Activated CD8-positive, alpha-beta memory T cell treated with anti-CD3 and anti-CD28 coated beads for 36 hours (primary cell): ENCODE data around the gene ITGB1BP1. TPM values are rescaled to one million over a fixed set of nuclear protein-coding genes. Genes with fewer than 3 reads are reported as not detected.
"Not testable (repeated sequence)": the region's sequence is repeated elsewhere in the genome, so short reads cannot be mapped to it uniquely, and the experiment has no call there.

Experiments used
- CTCF ChIA-PET: fragments of 350-600 bp; sonication (Branson Sonifier 250); formaldehyde crosslinking; loops from one replicate; lab custom pipeline; 2021; ENCODE audit warnings: antibody characterized with exemption; lab: Charles Lee
- POLR2A ChIA-PET: fragments of 350-600 bp; sonication (Branson Sonifier 250); formaldehyde crosslinking; loops from one replicate; lab custom pipeline; 2021; ENCODE audit warnings: antibody characterized with exemption; lab: Charles Lee
- total RNA-seq, 2 experiments: library from RNA; stranded (reverse); gene quantifications; one replicate each; pipeline ENCODE4 v1.2.3, GENCODE V29; 2021

The ITGB1BP1 gene
- total RNA-seq, 2 experiments from 2014 or later: 176 to 196 TPM

DNA sequence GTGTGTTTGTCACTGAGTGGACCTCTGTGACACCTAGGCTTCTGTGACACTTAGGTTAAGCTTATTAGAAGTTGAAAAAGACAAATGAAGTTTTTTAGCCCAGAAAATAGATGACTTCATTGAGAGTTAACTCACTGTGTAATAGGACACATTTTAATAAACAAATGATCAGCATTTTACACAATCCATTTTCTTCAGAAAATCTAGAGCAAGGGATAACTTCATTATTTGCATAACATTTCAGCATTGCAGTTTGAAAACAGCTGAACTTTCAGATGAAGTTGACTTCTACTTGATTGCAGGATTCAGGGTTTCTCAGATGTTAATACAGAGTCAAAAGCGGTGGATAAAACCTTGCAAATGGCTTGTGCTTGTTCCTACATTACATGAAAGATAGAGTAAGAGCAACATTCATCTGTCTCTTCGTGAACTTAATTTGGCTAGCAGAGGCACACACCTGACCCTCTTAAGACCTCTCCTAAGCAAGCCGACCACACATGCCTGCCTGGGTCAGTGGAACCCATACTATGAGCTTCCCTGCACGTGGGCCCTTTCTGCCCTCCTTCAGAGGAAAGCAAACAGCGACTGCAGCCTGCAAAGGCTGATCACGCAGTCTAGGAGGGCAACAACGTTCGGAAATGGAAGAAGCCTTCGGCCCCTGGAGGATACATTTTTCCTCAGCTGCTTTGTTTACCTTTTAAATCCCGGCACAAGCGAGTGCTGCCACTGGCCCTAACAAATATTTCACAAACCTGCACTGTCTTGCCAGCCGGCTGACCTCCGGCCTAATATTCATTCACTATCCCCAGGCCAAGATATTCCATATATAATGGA, 16.6 kb downstream of the ITGB1BP1 start:
- POLR2A ChIA-PET: no interaction called here
- CTCF ChIA-PET: interaction anchor here (1.2 kb wide), 1 partner anchor 267 kb away, joined by 3 read pairs; no protein-coding TSS in a partner anchor

DNA sequence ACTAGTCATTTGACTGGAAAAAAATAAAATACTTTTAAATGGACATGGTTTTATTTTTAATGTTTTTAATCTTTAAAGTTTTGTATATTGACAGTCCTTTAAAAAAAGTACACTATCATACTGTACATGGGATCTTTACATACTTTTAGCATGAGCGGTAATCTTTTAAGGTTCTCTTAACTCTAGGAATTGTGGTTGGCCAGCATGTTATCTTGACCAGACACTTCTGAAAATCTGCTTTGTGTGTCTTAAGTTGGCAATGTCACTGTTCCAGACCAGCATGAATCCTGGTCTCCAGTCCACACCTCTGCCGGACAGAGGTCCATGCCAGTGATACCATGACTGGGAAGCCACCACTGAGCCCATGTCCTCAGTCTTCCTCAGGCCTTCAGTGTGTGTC, 17.7 kb downstream of the ITGB1BP1 start:
- ChIA-PET CTCF (no interaction called here), POLR2A (no interaction called here)

DNA sequence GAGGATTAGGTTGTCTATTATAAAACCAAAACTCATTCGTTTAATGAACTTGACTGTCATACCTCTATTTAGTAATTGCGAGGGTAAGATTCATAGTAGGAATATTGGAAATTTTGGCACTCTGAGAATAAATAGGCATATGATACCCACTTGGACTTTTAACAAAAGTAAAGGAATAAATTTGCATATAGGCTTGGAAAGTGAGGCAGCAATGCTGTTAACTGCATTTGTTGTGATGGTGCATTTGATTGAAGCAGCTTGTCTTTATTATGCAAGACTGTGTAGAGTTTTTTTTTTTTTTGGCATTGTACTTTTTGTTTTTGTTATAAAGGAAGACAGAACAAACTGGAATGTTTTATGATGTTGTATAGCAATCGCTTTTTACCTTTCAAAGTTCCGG, 18.9 kb downstream of the ITGB1BP1 start:
- POLR2A ChIA-PET: no interaction called here
- CTCF ChIA-PET: no interaction called here

GRCh38 chr2:9403924-9404323, 19.4 kb downstream of the ITGB1BP1 start:
- ChIA-PET CTCF (no interaction called here), POLR2A (no interaction called here)

- ChIA-PET POLR2A (no interaction called here), CTCF (no interaction called here)
Observed at GRCh38 chr2:9401646-9402371, 21.5 kb downstream of the ITGB1BP1 start.

DNA sequence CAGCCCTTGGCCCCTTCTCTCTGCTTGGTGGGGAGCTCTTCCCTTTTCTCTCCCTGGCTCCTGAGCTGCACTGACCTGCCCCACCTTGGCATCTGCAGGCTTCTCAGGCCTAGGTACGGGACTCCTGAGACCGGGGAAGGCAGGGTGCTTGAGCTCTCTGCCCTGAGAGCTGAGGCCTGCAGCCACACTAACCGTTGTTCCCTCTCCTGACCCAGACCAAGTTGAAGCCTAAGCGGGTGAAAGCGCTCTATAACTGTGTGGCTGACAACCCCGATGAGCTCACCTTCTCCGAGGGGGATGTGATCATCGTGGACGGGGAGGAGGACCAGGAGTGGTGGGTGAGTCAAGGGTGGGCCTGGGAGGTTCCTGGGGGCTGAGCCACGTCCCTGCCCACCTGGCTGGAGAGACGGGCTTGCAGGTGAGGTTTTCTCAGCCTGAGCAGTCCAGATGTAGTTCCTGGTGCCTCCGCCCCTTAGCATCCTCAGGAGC, 22.2 kb downstream of the ITGB1BP1 start:
- CTCF ChIA-PET: no interaction called here
- POLR2A ChIA-PET: interaction anchor here (0.5 kb wide), 1 partner anchor 51 kb away, joined by 3 read pairs; no protein-coding TSS in a partner anchor

- ChIA-PET POLR2A (interaction anchor here (0.5 kb wide), 1 partner anchor 51 kb away, joined by 3 read pairs; no protein-coding TSS in a partner anchor), CTCF (no interaction called here)
Observed at GRCh38 chr2:9400268-9401058, 22.9 kb downstream of the ITGB1BP1 start.

GRCh38 chr2:9398881-9399780, 24.2 kb downstream of the ITGB1BP1 start:
- CTCF ChIA-PET: no interaction called here
- POLR2A ChIA-PET: no interaction called here

DNA sequence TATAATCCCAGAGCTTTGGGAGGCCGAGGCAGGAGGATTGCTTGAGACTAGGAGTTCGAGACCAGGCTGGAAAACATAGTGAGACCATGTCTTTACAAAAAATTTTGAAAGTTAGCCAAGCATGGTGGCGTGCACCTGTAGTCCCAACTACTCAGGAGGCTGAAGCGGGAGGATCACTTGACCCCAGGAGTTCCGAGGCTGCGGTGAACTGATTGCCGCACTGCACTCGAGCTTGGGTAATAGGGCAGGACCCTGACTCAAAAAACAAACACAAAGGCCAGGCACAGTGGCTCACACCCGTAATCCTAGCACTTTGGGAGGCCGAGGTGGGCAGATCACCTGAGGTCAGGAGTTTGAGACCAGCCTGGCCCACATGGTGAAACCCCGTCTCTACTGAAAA, 25.1 kb downstream of the ITGB1BP1 start:
- POLR2A ChIA-PET, CTCF ChIA-PET: not testable (repeated sequence)

- ChIA-PET CTCF (no interaction called here), POLR2A (no interaction called here)
Observed at GRCh38 chr2:9397201-9397600, 26.1 kb downstream of the ITGB1BP1 start.

GRCh38 chr2:9394816-9395215, 28.5 kb downstream of the ITGB1BP1 start:
- ChIA-PET POLR2A (no interaction called here), CTCF (no interaction called here)

- ChIA-PET POLR2A (no interaction called here), CTCF (no interaction called here)
Observed at GRCh38 chr2:9392898-9393765, 30.2 kb downstream of the ITGB1BP1 start.

- ChIA-PET POLR2A (no interaction called here), CTCF (interaction anchor here (0.7 kb wide), 1 partner anchor 11 kb away, joined by 3 read pairs; no protein-coding TSS in a partner anchor)
Observed at GRCh38 chr2:9391961-9392720, 31.2 kb downstream of the ITGB1BP1 start.

- CTCF ChIA-PET: no interaction called here
- POLR2A ChIA-PET: no interaction called here
Observed at GRCh38 chr2:9390991-9391390, 32.3 kb downstream of the ITGB1BP1 start.

GRCh38 chr2:9390151-9390850, 33.0 kb downstream of the ITGB1BP1 start:
- ChIA-PET POLR2A (no interaction called here), CTCF (no interaction called here)
